Measurements from ENCODE around the gene GGT7. TPM values are rescaled to one million over a fixed set of nuclear protein-coding genes. Genes with fewer than 3 reads are reported as not detected.
A peak's percentile ranks its signal among the peaks of the same experiment; 100 is the strongest.

Gene GGT7
- total and polyA plus RNA-seq, 9 of the 15 experiments (the other 6 are each of a cell fraction or from before 2014, with no cell fraction given) = 0.04 to 18.3 (median 5.9) TPM

DNA sequence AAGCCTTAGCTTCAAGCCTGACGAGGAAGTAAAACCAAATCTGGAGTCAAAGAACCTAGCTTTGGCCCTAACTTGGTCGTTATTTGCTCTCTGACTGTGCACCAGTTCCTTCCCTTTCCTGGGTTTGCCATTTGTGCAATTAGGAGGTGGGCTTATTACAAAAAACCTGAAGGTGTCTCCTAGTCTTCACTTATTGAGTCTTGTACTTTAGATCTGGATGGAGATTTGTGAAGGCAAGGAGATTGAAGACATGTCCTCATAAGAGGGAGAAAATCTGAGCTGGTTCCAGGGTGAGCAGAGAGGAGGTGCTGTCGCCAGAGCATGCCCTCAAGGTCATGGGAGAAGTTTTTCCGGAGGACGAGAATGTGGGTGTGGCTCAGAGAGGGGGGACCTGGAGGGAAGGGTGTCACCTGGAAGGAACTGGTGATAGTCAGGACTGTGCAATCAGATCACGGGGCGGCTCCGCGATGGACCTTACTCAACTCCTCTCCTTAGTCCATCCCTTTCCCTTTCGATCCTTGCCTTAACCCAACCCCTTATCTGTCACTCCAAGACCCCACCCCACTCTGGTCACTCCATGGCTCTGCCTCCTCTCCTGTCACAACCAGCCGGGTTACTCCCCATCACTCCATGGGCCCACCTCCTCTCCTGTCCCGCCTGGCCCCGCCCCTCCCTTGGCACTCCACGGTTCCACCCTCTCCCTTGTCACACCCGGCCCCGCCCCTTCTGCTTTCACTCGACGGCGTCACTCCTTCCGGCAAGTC lies 3.2 kb upstream of the GGT7 start (continued):
- TF ChIP-seq, protein P1, sequence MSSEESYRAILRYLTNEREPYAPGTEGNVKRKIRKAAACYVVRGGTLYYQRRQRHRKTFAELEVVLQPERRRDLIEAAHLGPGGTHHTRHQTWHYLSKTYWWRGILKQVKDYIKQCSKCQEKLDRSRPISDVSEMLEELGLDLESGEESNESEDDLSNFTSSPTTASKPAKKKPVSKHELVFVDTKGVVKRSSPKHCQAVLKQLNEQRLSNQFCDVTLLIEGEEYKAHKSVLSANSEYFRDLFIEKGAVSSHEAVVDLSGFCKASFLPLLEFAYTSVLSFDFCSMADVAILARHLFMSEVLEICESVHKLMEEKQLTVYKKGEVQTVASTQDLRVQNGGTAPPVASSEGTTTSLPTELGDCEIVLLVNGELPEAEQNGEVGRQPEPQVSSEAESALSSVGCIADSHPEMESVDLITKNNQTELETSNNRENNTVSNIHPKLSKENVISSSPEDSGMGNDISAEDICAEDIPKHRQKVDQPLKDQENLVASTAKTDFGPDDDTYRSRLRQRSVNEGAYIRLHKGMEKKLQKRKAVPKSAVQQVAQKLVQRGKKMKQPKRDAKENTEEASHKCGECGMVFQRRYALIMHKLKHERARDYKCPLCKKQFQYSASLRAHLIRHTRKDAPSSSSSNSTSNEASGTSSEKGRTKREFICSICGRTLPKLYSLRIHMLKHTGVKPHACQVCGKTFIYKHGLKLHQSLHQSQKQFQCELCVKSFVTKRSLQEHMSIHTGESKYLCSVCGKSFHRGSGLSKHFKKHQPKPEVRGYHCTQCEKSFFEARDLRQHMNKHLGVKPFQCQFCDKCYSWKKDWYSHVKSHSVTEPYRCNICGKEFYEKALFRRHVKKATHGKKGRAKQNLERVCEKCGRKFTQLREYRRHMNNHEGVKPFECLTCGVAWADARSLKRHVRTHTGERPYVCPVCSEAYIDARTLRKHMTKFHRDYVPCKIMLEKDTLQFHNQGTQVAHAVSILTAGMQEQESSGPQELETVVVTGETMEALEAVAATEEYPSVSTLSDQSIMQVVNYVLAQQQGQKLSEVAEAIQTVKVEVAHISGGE (CRISPR knock-in tag; IDR thresholded peaks at IDR 0.05) = no peak
- TF ChIP-seq ZNF75A (CRISPR knock-in tag; IDR thresholded peaks at IDR 0.05) = no peak
- no peak for TF ChIP-seq ZNF217 (CRISPR knock-in tag; IDR thresholded peaks at IDR 0.05)
- TF ChIP-seq KDM5B (IDR thresholded peaks at IDR 0.05; ENCODE audit: insufficient replicate concordance, low read depth, low read length) = no peak
- TF ChIP-seq KAT7 (CRISPR knock-in tag; IDR thresholded peaks at IDR 0.05; ENCODE audit: borderline replicate concordance) = 0 out of 2 replicates have a peak, but pooled peaks have one; percentile 2
- no peak for TF ChIP-seq MAFK (IDR thresholded peaks at IDR 0.05; ENCODE audit: low read length)
- TF ChIP-seq NFIX (CRISPR knock-in tag; IDR thresholded peaks at IDR 0.05; ENCODE audit: low read depth) = no peak
- peak in 1 of 2 experiments; percentile 36; a peak in 1 of 4 replicates for TF ChIP-seq RCOR1 (IDR thresholded peaks at IDR 0.05; ENCODE audit: borderline replicate concordance in 1 of 2, low read depth in 2 of 2, low read length in 2 of 2)
- TF ChIP-seq BCOR (IDR thresholded peaks at IDR 0.05) = peak; percentile 52; the same call in 1 of the 2 replicates
- TF ChIP-seq MCM2 (IDR thresholded peaks at IDR 0.05; ENCODE audit: low read depth) = no peak
- TF ChIP-seq TARDBP (IDR thresholded peaks at IDR 0.05) = no peak
- TF ChIP-seq, protein P2, sequence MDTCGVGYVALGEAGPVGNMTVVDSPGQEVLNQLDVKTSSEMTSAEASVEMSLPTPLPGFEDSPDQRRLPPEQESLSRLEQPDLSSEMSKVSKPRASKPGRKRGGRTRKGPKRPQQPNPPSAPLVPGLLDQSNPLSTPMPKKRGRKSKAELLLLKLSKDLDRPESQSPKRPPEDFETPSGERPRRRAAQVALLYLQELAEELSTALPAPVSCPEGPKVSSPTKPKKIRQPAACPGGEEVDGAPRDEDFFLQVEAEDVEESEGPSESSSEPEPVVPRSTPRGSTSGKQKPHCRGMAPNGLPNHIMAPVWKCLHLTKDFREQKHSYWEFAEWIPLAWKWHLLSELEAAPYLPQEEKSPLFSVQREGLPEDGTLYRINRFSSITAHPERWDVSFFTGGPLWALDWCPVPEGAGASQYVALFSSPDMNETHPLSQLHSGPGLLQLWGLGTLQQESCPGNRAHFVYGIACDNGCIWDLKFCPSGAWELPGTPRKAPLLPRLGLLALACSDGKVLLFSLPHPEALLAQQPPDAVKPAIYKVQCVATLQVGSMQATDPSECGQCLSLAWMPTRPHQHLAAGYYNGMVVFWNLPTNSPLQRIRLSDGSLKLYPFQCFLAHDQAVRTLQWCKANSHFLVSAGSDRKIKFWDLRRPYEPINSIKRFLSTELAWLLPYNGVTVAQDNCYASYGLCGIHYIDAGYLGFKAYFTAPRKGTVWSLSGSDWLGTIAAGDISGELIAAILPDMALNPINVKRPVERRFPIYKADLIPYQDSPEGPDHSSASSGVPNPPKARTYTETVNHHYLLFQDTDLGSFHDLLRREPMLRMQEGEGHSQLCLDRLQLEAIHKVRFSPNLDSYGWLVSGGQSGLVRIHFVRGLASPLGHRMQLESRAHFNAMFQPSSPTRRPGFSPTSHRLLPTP (IDR thresholded peaks at IDR 0.05; ENCODE audit: borderline replicate concordance, extremely low read depth, insufficient read length) = peak; percentile 16
- TF ChIP-seq, protein P3, sequence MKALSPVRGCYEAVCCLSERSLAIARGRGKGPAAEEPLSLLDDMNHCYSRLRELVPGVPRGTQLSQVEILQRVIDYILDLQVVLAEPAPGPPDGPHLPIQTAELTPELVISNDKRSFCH (CRISPR knock-in tag; IDR thresholded peaks at IDR 0.05) = no peak
- TF ChIP-seq, protein P3 (tag; IDR thresholded peaks at IDR 0.05) = no peak
- TF ChIP-seq, protein P4, sequence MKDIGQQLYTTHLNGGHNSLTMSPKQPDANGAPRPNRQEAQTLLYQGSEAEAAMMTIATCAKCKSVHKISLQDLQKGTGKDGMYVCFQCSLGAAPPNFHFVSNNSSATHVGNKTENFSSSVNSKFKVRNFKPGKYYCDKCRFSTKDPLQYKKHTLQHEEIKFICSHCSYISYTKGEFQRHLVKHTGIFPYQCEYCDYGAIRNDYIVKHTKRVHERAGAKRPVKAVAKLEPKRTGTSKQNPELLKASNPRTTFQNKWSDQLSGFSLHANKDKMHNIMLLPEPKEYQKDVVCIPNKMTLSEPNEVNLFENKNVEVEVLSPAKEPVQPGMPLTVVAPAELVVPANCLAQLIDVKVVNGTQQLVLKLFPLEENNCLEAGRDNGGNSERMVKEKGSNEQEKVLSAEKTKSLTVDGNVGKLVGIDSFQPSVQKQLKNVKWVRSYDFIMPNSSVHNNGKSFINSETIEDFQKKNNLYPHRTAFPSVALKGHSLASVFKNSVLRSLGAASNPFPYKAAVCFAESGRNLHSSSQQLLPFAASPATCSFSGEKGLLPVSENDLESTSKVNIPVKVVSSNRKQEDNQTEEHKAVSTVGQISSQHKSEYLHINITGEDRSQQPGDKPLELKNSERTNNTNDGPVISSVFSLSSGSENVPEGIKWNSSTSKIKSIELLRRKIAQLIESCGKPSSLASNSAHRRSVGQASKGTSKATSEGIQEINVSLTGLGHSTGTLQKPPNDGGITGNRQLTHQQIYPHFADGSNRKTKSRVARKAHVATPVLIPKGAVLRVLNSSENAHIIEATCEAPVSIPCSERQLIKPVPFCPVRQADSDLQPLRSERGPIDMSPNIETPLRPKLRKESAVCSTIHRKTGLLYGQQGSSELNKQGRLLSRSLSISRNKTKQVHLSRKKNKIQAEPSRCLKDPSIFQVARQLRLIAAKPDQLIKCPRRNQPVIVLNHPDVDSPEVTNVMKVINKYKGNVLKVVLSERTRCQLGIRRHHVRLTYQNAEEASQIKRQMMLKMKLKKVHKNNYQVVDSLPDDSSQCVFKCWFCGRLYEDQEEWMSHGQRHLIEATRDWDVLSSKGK (CRISPR knock-in tag; IDR thresholded peaks at IDR 0.05) = no peak
- TF ChIP-seq SREBF1 (IDR thresholded peaks at IDR 0.05; ENCODE audit: borderline replicate concordance, low read depth, low read length) = peak; percentile 58; the same call in 1 of the 2 replicates
